K562 (cell line): Measurements from ENCODE around the gene RASGRP4. TPM values are rescaled to one million over a fixed set of nuclear protein-coding genes. Genes with fewer than 3 reads are reported as not detected.

Source experiments
- BRCA1 ChIP-seq, 2 experiments: fragments of 450-650 bp in 1 of 2; sonication (generic) in 1 of 2; formaldehyde crosslinking in 1 of 2; IDR thresholded peaks; 2 replicates each; pipeline versions ENCODE4 v1.5.0 to v1.6.1; 2017 to 2020; ENCODE audit warnings: mild to moderate bottlenecking in 1 of 2, missing genetic modification reagents in 1 of 2
- EP400 ChIP-seq: fragments of 450-650 bp; IDR thresholded peaks from 2 replicates; pipeline ENCODE4 v1.6.1; 2017; ENCODE audit warnings: antibody characterized with exemption, mild to moderate bottlenecking, moderate library complexity
- FIP1L1 ChIP-seq: fragments of 200-400 bp; formaldehyde crosslinking; IDR thresholded peaks from 2 replicates; pipeline ENCODE4 v1.6.1; 2018; ENCODE audit warnings: mild to moderate bottlenecking, low read depth, low read length; ENCODE audit not compliant: poor library complexity, severe bottlenecking
- FOS ChIP-seq: IDR thresholded peaks from 3 replicates; pipeline ENCODE4 v1.6.1; 2011; ENCODE audit not compliant: insufficient read length; ENCODE audit errors: extremely low read depth
- GATA2 ChIP-seq: sonication (generic); formaldehyde crosslinking; IDR thresholded peaks from 2 replicates; pipeline ENCODE4 v1.4.0; 2020; ENCODE audit warnings: mild to moderate bottlenecking, missing genetic modification reagents
- JUND ChIP-seq, 2 experiments: IDR thresholded peaks; 2 replicates in 1 of 2; 3 replicates in 1 of 2; pipeline ENCODE4 v1.6.1; 2011; ENCODE audit warnings: borderline replicate concordance in 2 of 2, low read depth in 2 of 2, low read length in 2 of 2, improper control_type of control experiment in 1 of 2, missing biosample characterization in 1 of 2, missing genetic modification characterization in 1 of 2, missing genetic modification reagents in 1 of 2
- MCM5 ChIP-seq: fragments of 450-650 bp; IDR thresholded peaks from 2 replicates; pipeline ENCODE4 v1.6.1; 2016; ENCODE audit warnings: low read depth
- MEF2D ChIP-seq: conservative IDR thresholded peaks from 2 replicates; pipeline ENCODE4 v1.6.1; 2016; ENCODE audit warnings: low read depth, missing genetic modification characterization, missing compliant biosample characterization
- NFXL1 ChIP-seq: fragments of 450-650 bp; formaldehyde crosslinking; IDR thresholded peaks from 2 replicates; pipeline ENCODE4 v1.4.0; 2021; ENCODE audit warnings: mild to moderate bottlenecking
- PML ChIP-seq: IDR thresholded peaks from 2 replicates; pipeline ENCODE4 v1.6.1; 2012; ENCODE audit warnings: low read length, inconsistent platforms
- POLR2B ChIP-seq: fragments of 450-650 bp; IDR thresholded peaks from 2 replicates; pipeline ENCODE4 v1.6.1; 2018; ENCODE audit warnings: low read depth; ENCODE audit not compliant: partially characterized antibody
- PRPF4 ChIP-seq: fragments of 200-400 bp; formaldehyde crosslinking; IDR thresholded peaks from one replicate; pipeline ENCODE4 v1.6.1; 2017; ENCODE audit warnings: low read length, low read depth, mild to moderate bottlenecking; ENCODE audit not compliant: insufficient read depth, poor library complexity, severe bottlenecking
- RBM14 ChIP-seq: fragments of 200-400 bp; formaldehyde crosslinking; IDR thresholded peaks from 2 replicates; pipeline ENCODE4 v1.6.1; 2018; ENCODE audit warnings: low read depth, mild to moderate bottlenecking, low read length, moderate library complexity, borderline replicate concordance; ENCODE audit not compliant: insufficient read depth
- ZNF3 ChIP-seq: fragments of 250-450 bp; sonication (Bioruptor Pico); IDR thresholded peaks from 2 replicates; pipeline ENCODE4 v1.5.0; 2021; ENCODE audit warnings: mild to moderate bottlenecking, moderate library complexity
- polyA plus RNA-seq, 8 experiments: library from polyadenylated mRNA; depleted of rRNA in 4 of 8; stranded (reverse) in 5 of 8; unstranded in 3 of 8; fragments of >200 nt; fragmentation: Nextera tagmentation in 2 of 8; fragmentation: Illumina TruSeq in 1 of 8; extraction: Ambion mirVana in 2 of 8; extraction: Trizol in 1 of 8; gene quantifications; 2 replicates each; pipeline versions ENCODE4 v1.2.1 to v1.2.3, GENCODE V29; 2011 to 2014; ENCODE audit warnings: inconsistent platforms in 1 of 8, missing spikeins in 1 of 8
- total RNA-seq, 7 experiments: library from RNA; depleted of rRNA in 6 of 7; stranded (reverse); fragments of >200 nt in 6 of 7; fragmentation: Illumina TruSeq in 2 of 7; extraction: Trizol in 2 of 7; gene quantifications; 2 replicates each; pipeline versions ENCODE4 v1.2.1 to v1.2.3, GENCODE V29; 2011 to 2021; ENCODE audit warnings: low replicate concordance in 1 of 7
- TF ChIP-seq, protein P1 (sequence below), 2 experiments: fragments of 450-650 bp; conservative IDR thresholded peaks; 2 replicates each; pipeline ENCODE4 v1.6.1; 2017; ENCODE audit warnings: mild to moderate bottlenecking in 2 of 2, moderate library complexity in 2 of 2
- TF ChIP-seq, protein P2 (sequence below): sonication (generic); formaldehyde crosslinking; IDR thresholded peaks from 2 replicates; pipeline ENCODE4 v1.9.0; 2022; ENCODE audit warnings: mild to moderate bottlenecking, missing genetic modification reagents
- TF ChIP-seq, protein P3 (sequence below): fragments of 250-450 bp; sonication (Bioruptor Pico); IDR thresholded peaks from 2 replicates; pipeline ENCODE4 v1.4.0; 2020
- TF ChIP-seq, protein P4 (sequence below): fragments of 450-650 bp; IDR thresholded peaks from 2 replicates; pipeline ENCODE4 v1.7.0; 2016; ENCODE audit warnings: borderline replicate concordance

RASGRP4 gene
- total and polyA plus RNA-seq, 9 of the 15 experiments (the other 6 are each of a cell fraction or from before 2014, with no cell fraction given): 0.39 to 4.6 (median 3.8) TPM

DNA sequence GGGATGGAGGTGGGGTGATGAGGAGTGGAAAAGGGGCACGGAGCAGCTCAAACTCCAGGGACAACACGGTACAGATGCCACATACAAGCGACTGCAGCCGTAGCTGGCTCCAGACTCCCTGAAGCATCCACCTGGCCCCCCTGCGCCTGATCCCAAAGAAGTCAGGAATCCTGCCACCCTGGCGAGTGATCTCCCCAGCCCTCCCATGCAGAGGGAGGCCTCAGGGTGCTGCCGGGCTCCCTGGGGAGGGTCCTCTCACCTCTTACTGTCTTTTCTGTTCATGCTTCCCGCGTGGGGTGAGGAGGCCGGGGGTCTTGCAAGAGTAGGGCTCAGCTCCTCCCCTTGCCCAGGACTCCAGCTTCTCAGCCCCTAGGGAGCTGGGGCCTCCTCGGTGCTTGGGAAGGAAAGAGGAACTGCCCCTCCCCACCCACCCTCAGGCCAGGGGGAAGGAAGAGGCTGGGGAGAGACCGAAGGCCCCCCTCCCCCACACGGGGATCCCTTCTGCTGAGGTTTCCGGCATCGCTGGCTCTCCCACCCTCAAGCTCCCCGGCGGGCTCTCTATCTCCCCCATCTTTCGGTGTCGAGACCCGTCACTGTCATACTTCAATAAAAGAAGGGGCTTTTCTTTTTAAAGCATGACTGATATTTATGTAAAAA, at the start of gene RASGRP4 (continued):
- TF ChIP-seq BRCA1 (IDR thresholded peaks at IDR 0.05) (no peak), BRCA1 (CRISPR knock-in tag; IDR thresholded peaks at IDR 0.05) (no peak), MEF2D (tag) (no peak), JUND (IDR thresholded peaks at IDR 0.05; ENCODE audit: borderline replicate concordance, low read depth, low read length) (no peak), JUND (tag; IDR thresholded peaks at IDR 0.05; ENCODE audit: borderline replicate concordance, low read depth, low read length) (no peak), ZNF3 (CRISPR knock-in tag) (no peak), FOS (no peak), NFXL1 (CRISPR knock-in tag) (no peak), PML (no peak), POLR2B (no peak), PRPF4 (no peak), MCM5 (no peak), FIP1L1 (no peak), RBM14 (no peak), GATA2 (CRISPR knock-in tag) (0 out of 2 replicates have a peak, but pooled peaks have one; percentile 34), EP400 (no peak)
- TF ChIP-seq, protein P1, sequence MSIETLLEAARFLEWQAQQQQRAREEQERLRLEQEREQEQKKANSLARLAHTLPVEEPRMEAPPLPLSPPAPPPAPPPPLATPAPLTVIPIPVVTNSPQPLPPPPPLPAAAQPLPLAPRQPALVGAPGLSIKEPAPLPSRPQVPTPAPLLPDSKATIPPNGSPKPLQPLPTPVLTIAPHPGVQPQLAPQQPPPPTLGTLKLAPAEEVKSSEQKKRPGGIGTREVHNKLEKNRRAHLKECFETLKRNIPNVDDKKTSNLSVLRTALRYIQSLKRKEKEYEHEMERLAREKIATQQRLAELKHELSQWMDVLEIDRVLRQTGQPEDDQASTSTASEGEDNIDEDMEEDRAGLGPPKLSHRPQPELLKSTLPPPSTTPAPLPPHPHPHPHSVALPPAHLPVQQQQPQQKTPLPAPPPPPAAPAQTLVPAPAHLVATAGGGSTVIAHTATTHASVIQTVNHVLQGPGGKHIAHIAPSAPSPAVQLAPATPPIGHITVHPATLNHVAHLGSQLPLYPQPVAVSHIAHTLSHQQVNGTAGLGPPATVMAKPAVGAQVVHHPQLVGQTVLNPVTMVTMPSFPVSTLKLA (conservative IDR thresholded peaks at IDR 0.05): no peak
- TF ChIP-seq, protein P2, sequence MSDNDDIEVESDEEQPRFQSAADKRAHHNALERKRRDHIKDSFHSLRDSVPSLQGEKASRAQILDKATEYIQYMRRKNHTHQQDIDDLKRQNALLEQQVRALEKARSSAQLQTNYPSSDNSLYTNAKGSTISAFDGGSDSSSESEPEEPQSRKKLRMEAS: no peak
- TF ChIP-seq, protein P3, sequence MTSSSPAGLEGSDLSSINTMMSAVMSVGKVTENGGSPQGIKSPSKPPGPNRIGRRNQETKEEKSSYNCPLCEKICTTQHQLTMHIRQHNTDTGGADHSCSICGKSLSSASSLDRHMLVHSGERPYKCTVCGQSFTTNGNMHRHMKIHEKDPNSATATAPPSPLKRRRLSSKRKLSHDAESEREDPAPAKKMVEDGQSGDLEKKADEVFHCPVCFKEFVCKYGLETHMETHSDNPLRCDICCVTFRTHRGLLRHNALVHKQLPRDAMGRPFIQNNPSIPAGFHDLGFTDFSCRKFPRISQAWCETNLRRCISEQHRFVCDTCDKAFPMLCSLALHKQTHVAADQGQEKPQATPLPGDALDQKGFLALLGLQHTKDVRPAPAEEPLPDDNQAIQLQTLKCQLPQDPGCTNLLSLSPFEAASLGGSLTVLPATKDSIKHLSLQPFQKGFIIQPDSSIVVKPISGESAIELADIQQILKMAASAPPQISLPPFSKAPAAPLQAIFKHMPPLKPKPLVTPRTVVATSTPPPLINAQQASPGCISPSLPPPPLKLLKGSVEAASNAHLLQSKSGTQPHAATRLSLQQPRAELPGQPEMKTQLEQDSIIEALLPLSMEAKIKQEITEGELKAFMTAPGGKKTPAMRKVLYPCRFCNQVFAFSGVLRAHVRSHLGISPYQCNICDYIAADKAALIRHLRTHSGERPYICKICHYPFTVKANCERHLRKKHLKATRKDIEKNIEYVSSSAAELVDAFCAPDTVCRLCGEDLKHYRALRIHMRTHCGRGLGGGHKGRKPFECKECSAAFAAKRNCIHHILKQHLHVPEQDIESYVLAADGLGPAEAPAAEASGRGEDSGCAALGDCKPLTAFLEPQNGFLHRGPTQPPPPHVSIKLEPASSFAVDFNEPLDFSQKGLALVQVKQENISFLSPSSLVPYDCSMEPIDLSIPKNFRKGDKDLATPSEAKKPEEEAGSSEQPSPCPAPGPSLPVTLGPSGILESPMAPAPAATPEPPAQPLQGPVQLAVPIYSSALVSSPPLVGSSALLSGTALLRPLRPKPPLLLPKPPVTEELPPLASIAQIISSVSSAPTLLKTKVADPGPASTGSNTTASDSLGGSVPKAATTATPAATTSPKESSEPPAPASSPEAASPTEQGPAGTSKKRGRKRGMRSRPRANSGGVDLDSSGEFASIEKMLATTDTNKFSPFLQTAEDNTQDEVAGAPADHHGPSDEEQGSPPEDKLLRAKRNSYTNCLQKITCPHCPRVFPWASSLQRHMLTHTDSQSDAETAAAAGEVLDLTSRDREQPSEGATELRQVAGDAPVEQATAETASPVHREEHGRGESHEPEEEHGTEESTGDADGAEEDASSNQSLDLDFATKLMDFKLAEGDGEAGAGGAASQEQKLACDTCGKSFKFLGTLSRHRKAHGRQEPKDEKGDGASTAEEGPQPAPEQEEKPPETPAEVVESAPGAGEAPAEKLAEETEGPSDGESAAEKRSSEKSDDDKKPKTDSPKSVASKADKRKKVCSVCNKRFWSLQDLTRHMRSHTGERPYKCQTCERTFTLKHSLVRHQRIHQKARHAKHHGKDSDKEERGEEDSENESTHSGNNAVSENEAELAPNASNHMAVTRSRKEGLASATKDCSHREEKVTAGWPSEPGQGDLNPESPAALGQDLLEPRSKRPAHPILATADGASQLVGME (CRISPR knock-in tag): no peak
- TF ChIP-seq, protein P4, sequence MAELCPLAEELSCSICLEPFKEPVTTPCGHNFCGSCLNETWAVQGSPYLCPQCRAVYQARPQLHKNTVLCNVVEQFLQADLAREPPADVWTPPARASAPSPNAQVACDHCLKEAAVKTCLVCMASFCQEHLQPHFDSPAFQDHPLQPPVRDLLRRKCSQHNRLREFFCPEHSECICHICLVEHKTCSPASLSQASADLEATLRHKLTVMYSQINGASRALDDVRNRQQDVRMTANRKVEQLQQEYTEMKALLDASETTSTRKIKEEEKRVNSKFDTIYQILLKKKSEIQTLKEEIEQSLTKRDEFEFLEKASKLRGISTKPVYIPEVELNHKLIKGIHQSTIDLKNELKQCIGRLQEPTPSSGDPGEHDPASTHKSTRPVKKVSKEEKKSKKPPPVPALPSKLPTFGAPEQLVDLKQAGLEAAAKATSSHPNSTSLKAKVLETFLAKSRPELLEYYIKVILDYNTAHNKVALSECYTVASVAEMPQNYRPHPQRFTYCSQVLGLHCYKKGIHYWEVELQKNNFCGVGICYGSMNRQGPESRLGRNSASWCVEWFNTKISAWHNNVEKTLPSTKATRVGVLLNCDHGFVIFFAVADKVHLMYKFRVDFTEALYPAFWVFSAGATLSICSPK: no peak
